Panc1 (cell line): ENCODE results near the gene ATP11B. TPM values are rescaled to one million over a fixed set of nuclear protein-coding genes. Genes with fewer than 3 reads are reported as not detected.

Experiments used
- ATAC-seq: fragments of 200-7000 bp; cut with Tn5 transposase; 2 replicates; pipeline ENCODE4 v1.9.1; 2020; ENCODE audit warnings: mild to moderate bottlenecking, moderate library complexity
- BruUV-seq: library from RNA; stranded (reverse); fragments of 400-500 nt; replicated peaks from 2 replicates; lab custom pipeline; 2021; lab: Mats Ljungman, UMichigan
- CTCF ChIA-PET: fragments of 300-600 bp; sonication (Branson Sonifier 250); formaldehyde crosslinking; loops from one replicate; lab custom pipeline; 2022; ENCODE audit warnings: antibody characterized with exemption; lab: Charles Lee
- POLR2A ChIA-PET: fragments of 300-600 bp; sonication (Branson Sonifier 250); formaldehyde crosslinking; loops from one replicate; lab custom pipeline; 2022; ENCODE audit warnings: antibody characterized with exemption; lab: Charles Lee
- DNase-seq: peaks from one replicate; pipeline ENCODE4 v3.0.0-alpha.2; 2010; ENCODE audit warnings: low read depth, low spot score
- H3K27ac ChIP-seq: 2 replicates; pipeline ENCODE4 v1.5.1; 2011; ENCODE audit warnings: mild to moderate bottlenecking, low read length, inconsistent platforms
- H3K27me3 ChIP-seq: fragments of 200-500 bp; sonication (Bioruptor generic); 2 replicates; pipeline ENCODE4 v1.6.0; 2014; ENCODE audit warnings: low read length, inconsistent platforms; ENCODE audit not compliant: control insufficient read depth, insufficient read depth
- H3K36me3 ChIP-seq: fragments of 200-500 bp; sonication (Bioruptor generic); 2 replicates; pipeline ENCODE4 v1.5.1; 2014; ENCODE audit warnings: inconsistent platforms, mild to moderate bottlenecking, low read length, moderate library complexity; ENCODE audit not compliant: control insufficient read depth, insufficient read depth
- H3K4me1 ChIP-seq: 2 replicates; pipeline ENCODE4 v1.5.1; 2011; ENCODE audit warnings: inconsistent platforms, mild to moderate bottlenecking, low read length, moderate library complexity; ENCODE audit not compliant: control insufficient read depth, insufficient read depth
- H3K4me3 ChIP-seq, 2 experiments: 2 replicates each; pipeline ENCODE4 v1.5.1; 2011 to 2012; ENCODE audit warnings: low read depth in 2 of 2, low read length in 2 of 2, mild to moderate bottlenecking in 2 of 2, inconsistent platforms in 1 of 2, moderate library complexity in 1 of 2
- H3K9me3 ChIP-seq: fragments of 200-500 bp; sonication (Bioruptor generic); 2 replicates; pipeline ENCODE4 v1.5.1; 2014; ENCODE audit warnings: low read depth, mild to moderate bottlenecking, inconsistent platforms, low read length, moderate library complexity; ENCODE audit not compliant: control insufficient read depth, insufficient read depth
- CTCF ChIP-seq: fragments of 450-650 bp; IDR thresholded peaks from 2 replicates; pipeline ENCODE4 v1.5.1; 2017; ENCODE audit warnings: mild to moderate bottlenecking
- POLR2AphosphoS5 ChIP-seq: IDR thresholded peaks from 2 replicates; pipeline ENCODE4 v1.6.1; 2012; ENCODE audit warnings: mild to moderate bottlenecking, low read depth, low read length, moderate library complexity
- SIN3A ChIP-seq: IDR thresholded peaks from 2 replicates; pipeline ENCODE4 v1.6.1; 2012; ENCODE audit warnings: low read depth, mild to moderate bottlenecking, low read length, moderate library complexity, borderline replicate concordance; ENCODE audit not compliant: insufficient read depth
- TCF7L2 ChIP-seq: IDR thresholded peaks from 2 replicates; pipeline ENCODE4 v1.6.1; 2011; ENCODE audit warnings: mild to moderate bottlenecking, low read depth, low read length, inconsistent platforms
- in situ Hi-C: cut with HindIII; loops from 2 replicates; pipeline ENCODE4 v1.10.0; 2016; ENCODE audit warnings: low sequenced_read_pairs, low pct_unique_long_range_greater_than_20kb
- intact Hi-C: fragments of 100-400 bp; cut with micrococcal nuclease; formaldehyde crosslinking; loops from one replicate; pipeline ENCODE4 v1.10.0; 2022; ENCODE audit not compliant: unreplicated experiment
- total RNA-seq: library from RNA; stranded (reverse); gene quantifications from one replicate; pipeline ENCODE4 v1.2.1, GENCODE V29; 2021; ENCODE audit not compliant: unreplicated experiment
- TF ChIP-seq, protein P1 (sequence below), 2 experiments: IDR thresholded peaks; 2 replicates each; pipeline ENCODE4 v1.6.1; 2011 to 2012; ENCODE audit warnings: low read depth in 2 of 2, control low read depth in 1 of 2, low read length in 1 of 2, mild to moderate bottlenecking in 1 of 2, moderate library complexity in 1 of 2; ENCODE audit not compliant: insufficient read depth in 1 of 2

ATP11B gene
- total RNA-seq, 1 experiment from 2014 or later: 108 TPM

- CTCF ChIA-PET: interaction anchor here (0.7 kb wide), 1 partner anchor 14 kb away, joined by 5 read pairs; no protein-coding TSS in a partner anchor
These were observed 163.9 kb downstream of the ATP11B start for GRCh38 chr3:182957226-182957625.

DNA sequence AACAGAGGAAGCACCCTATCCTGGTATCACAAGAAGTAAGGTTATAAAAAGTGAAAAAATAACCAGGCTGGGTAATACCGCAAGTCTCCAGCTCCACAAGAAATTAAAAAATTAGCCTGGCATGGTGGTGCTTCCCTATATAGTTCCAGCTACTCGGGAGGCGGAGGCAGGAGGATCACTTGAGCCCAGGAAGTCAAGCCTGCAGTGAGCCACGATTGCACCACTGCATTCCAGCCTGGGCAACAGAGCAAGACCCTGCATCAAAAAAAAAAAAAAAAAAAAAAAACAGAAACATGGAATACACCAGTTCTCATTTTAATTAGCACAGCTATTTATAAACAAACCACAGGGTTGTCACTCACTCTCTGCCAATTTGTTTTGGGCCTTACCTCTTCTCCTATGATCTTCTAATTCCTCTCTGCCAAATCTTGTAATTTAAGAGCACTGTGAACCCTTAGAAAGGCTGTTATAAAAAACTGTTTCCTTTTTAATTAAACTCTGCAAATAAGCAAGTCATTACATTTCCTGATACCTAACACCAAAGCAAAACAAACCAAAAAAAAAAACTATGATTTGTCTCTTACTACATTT, 164.5 kb downstream of the ATP11B start:
- BruUV-seq: no TSS peak
- TF ChIP-seq TCF7L2 (no peak), SIN3A (no peak), POLR2AphosphoS5 (no peak), CTCF (no peak)
- TF ChIP-seq, protein P1, sequence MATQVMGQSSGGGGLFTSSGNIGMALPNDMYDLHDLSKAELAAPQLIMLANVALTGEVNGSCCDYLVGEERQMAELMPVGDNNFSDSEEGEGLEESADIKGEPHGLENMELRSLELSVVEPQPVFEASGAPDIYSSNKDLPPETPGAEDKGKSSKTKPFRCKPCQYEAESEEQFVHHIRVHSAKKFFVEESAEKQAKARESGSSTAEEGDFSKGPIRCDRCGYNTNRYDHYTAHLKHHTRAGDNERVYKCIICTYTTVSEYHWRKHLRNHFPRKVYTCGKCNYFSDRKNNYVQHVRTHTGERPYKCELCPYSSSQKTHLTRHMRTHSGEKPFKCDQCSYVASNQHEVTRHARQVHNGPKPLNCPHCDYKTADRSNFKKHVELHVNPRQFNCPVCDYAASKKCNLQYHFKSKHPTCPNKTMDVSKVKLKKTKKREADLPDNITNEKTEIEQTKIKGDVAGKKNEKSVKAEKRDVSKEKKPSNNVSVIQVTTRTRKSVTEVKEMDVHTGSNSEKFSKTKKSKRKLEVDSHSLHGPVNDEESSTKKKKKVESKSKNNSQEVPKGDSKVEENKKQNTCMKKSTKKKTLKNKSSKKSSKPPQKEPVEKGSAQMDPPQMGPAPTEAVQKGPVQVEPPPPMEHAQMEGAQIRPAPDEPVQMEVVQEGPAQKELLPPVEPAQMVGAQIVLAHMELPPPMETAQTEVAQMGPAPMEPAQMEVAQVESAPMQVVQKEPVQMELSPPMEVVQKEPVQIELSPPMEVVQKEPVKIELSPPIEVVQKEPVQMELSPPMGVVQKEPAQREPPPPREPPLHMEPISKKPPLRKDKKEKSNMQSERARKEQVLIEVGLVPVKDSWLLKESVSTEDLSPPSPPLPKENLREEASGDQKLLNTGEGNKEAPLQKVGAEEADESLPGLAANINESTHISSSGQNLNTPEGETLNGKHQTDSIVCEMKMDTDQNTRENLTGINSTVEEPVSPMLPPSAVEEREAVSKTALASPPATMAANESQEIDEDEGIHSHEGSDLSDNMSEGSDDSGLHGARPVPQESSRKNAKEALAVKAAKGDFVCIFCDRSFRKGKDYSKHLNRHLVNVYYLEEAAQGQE (IDR thresholded peaks at IDR 0.05; ENCODE audit: insufficient read depth in 1 of 2, low read depth in 2 of 2, low read length in 1 of 2): no peak
- Histone ChIP-seq H3K27ac (no peak overlapping the region), H3K36me3 (peaks cover 8% of the 10 kb centered on the region; the same call in 1 of the 2 replicates), H3K4me1 (no peaks in the 10 kb centered on the region), H3K9me3 (no peaks in the 10 kb centered on the region), H3K27me3 (no peaks in the 10 kb centered on the region), H3K4me3 (no peak overlapping the region)
- in situ Hi-C loops (no loop called here), intact Hi-C loops (no loop called here)
- CTCF ChIA-PET: interaction anchor here (0.7 kb wide), 1 partner anchor 14 kb away, joined by 5 read pairs; no protein-coding TSS in a partner anchor
- DNase-seq (no peak), ATAC-seq (no peak)
- POLR2A ChIA-PET: interaction anchor here (0.7 kb wide), 1 partner anchor 39 kb away, joined by 16 read pairs; no protein-coding TSS in a partner anchor

More at GRCh38 chr3:182957226-182957625, 163.9 kb downstream of the ATP11B start:
- intact Hi-C loops (no loop called here), in situ Hi-C loops (no loop called here)
- POLR2A ChIA-PET: interaction anchor here (0.7 kb wide), 1 partner anchor 39 kb away, joined by 16 read pairs; no protein-coding TSS in a partner anchor
- DNase-seq (no peak), ATAC-seq (no peak)
- Histone ChIP-seq H3K27ac (no peak overlapping the region), H3K4me1 (no peaks in the 10 kb centered on the region), H3K36me3 (peaks cover 8% of the 10 kb centered on the region; the same call in 1 of the 2 replicates), H3K27me3 (no peaks in the 10 kb centered on the region), H3K9me3 (no peaks in the 10 kb centered on the region), H3K4me3 (no peak overlapping the region)
- TF ChIP-seq, protein P1 (IDR thresholded peaks at IDR 0.05; ENCODE audit: insufficient read depth in 1 of 2, low read depth in 2 of 2, low read length in 1 of 2): no peak
- TF ChIP-seq POLR2AphosphoS5 (no peak), CTCF (no peak), TCF7L2 (no peak), SIN3A (no peak)
- no TSS peak for BruUV-seq
